HG02970 (cell line): Measurements from ENCODE around the gene PXYLP1.
"Not testable (repeated sequence)": the region's sequence is repeated elsewhere in the genome, so short reads cannot be mapped to it uniquely, and the experiment has no call there.

ENCODE experiments used
- ATAC-seq: cut with Tn5 transposase; IDR thresholded peaks from one replicate; pipeline ENCODE4 v1.9.1; 2021; ENCODE audit warnings: mild to moderate bottlenecking, moderate library complexity, moderate number of reproducible peaks; ENCODE audit not compliant: unreplicated experiment, low FRiP score

The PXYLP1 gene, protein sequence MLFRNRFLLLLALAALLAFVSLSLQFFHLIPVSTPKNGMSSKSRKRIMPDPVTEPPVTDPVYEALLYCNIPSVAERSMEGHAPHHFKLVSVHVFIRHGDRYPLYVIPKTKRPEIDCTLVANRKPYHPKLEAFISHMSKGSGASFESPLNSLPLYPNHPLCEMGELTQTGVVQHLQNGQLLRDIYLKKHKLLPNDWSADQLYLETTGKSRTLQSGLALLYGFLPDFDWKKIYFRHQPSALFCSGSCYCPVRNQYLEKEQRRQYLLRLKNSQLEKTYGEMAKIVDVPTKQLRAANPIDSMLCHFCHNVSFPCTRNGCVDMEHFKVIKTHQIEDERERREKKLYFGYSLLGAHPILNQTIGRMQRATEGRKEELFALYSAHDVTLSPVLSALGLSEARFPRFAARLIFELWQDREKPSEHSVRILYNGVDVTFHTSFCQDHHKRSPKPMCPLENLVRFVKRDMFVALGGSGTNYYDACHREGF

DNA sequence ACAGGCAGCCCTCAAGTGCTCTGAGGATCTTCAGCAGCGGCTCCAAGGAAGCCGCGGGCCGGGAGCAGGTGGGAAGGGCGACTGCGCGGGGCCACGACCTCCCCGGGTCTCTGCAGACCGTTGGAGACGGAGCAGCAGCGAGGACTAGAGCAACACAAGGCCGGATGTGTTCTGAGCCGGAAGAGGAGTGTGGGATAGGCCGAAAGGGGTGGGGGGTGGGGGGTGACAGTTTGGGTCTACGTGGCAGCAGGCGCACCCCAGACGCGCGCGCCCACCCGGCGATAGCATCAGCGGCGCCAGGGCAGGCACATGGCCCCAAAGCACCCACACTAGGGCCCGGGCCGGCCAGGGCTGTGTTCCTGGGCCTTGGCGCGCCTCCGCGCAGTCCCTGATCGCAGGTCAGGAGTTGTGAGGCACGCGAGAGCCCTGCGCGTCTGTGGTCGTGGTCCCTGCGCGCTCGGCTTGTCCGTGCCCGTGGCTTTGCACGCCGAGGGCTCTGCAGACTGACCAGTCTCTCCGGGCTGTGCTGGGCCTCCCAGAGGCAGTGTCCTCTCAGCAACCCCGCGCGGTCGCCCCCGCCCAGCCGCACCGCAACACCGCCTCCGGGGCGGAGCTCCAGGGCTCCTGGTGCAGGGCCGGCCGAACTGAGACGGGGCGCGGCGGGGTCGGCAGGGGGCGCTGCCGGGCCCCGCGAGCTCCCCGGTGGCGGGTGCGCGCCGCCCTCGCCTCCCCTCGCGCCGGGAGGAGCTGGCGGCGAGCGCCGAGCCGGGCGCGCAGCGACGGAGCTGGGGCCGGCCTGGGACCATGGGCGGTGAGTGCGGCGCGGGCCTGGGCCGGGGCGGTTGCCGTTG lies at the start of gene PXYLP1:
TSS of gene PXYLP1 (plus strand) at position 725 of the 851 bp plus-strand sequence. CDS start 28,351 bp downstream, outside the sequence.
- peak; percentile 87 for ATAC-seq

DNA sequence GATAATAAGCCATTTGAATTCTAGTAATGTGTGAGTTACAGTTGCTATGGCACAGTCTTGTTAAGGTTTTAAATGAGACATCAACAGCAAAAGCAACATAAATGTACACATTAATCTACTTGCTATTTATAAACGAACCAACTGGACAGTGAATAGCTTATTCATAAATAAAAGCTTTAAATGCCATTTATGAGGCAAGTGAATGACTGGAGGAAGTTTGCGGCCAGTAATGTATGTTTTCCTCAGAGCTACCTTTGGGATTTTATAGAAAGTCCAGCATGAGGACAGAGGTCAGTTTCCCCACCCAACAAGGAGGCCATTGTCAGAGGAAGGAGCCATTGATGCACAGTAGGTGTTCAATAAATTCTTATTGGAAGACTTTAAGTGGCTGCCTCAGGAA lies 48.0 kb upstream of the PXYLP1 start:
- no peak for ATAC-seq

DNA sequence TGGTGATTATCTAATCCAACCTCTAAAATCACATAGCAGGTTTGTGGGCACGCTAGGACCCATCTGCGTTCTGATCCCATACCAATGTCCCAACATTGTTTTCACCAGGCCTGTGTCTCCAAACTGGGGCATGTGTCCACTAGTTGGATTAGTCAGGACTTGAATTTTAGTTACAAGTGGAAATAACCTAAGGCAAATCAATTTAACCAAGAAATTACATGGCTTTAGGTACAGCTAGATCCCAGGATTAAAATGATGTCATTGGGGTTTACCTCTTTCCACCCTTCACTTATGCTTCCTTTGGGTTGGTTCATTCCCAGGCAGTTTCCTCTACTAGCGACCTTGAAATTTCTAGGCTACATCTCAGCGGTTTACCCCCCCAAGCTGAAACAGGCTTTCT lies 47.2 kb upstream of the PXYLP1 start:
- no peak for ATAC-seq

DNA sequence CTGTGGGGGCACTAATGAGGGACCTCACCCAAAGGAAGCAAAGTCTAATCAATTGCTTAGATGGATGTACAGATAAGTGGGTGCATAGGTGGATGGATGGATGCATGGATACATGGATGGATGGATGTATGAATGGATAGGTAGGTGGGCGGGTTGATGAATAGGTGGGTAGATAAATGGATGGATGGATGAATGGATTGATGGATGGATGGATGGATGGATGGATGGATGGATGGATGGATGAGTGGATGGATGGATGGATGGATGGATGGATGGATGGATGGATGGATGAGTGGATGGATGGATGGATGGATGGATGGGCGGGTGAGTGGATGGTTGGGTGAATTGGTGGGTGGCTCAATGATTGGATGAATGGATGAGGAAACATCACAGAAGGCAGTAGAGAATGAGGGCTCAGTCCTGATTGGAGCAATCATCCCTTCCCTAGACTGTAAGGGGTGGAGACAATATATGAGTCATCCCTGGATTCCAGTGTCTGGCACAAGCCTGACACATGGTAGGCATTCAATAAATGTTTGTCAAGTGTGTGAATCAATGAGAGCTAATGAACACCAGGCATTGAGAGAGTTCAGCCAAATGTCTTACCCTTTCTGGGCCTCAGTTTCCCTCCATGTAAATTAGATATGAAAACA lies 40.4 kb upstream of the PXYLP1 start:
- no peak for ATAC-seq

DNA sequence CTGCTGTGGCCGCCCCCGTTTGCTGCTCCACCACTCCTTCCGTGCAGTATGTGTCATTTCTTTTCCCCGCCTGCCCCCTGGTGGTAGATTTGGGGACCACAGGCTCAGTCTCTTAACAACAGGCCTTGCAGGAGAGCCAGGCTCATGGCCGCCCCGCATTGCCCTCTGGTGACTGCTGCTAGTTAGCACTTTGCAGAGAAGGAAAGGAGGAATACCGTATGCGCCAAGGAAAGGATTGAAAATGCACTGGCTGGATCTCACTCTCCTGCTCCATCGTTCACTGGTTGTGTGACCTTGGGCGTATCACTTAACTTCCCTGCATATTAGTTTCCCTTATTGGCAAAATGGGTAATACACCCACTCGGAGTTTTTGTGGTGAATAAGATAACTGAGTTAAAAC lies 39.3 kb upstream of the PXYLP1 start:
- ATAC-seq = peak; percentile 95

DNA sequence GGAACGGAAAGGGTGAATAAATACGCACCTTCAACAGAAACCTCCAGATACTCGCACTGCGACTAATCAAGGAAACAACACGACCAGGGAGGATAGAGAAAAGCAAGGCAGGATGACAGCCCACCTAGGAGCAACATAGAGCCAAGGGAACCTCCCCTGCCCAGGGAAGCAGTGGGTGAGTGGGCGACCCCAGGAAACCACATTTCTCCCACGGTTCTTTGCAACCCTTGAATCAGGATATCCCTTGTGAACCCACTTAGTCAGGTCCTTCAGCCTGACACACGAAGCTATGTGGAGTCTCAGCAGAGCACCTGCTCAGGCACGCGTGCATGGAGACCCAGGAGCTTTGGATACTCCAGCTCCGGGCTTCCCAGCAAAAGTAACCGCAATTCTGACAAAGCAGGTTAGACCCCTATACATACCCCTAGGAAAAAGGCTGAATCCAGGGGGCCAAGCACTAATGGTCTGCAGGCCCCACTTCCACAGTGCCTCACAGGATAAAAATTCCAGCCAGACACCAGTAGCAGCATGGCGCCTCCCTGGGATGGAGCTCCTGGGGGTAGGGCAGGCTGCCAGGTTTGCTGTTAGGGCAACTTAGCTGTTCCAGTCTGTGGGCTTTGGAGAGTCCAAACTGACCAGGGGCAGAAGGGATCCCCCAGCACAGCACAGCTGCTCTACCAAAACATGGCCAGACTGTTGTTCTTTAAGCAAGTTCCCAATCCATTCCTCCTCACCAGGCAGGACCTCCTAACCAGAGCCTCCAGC lies 38.4 kb upstream of the PXYLP1 start:
- ATAC-seq = no peak

DNA sequence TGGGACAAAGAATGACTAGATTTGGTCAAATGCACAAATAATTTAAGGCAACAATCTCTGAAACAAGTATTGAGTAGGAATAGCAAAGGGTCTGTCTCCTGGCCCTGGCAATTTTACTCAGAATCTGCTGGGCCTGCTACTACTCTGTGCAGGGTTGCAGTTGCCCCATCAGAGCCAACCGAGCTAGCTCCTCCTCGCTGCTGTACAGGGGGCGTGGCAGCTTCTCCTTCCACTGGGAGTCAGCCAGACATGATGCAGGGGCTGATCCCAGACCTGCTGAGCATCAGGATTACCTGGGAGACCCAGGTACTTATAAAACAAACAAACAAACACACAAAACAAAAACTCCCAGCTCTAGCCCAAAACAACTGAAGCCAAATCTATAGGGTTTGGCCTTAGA lies 30.5 kb upstream of the PXYLP1 start:
- no peak for ATAC-seq

DNA sequence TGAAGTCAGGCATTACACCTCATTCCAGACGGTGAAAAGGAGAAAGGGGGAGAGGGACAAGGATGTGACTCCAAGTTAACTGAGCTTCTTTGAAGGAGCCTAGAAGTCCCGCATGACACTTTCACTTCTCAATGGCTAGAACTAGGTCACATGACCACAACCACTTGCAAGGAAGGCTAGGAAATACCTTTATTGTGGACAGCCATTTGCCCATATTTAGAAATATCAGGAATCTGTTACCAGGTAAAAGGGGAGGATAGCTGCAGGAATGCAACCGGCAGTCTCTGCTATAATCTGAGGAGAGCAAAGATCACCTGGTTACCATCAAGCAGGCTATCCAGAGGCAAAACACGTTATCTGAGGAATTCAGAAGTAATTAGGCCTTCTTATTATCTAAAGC lies 28.9 kb upstream of the PXYLP1 start:
- ATAC-seq = no peak

DNA sequence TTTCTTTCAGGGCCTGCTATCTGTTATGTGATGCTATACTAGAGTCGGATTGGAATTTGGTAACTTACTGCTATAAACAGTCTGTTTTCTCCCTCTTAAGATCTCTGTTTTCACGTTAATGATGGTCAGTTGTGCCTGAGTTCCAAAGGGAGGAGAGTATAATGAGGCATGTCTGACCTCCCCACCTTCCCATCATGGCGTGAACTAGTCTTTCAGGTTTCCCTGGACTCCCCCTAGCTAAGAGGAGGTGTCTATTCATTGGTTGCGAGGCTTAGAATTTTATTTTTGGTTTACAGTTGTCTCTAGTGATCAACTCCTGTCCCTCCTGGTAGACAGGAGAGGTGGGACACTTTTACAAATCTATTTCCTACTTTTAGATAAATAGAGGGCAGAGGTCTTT lies 27.8 kb upstream of the PXYLP1 start:
- ATAC-seq = no peak

DNA sequence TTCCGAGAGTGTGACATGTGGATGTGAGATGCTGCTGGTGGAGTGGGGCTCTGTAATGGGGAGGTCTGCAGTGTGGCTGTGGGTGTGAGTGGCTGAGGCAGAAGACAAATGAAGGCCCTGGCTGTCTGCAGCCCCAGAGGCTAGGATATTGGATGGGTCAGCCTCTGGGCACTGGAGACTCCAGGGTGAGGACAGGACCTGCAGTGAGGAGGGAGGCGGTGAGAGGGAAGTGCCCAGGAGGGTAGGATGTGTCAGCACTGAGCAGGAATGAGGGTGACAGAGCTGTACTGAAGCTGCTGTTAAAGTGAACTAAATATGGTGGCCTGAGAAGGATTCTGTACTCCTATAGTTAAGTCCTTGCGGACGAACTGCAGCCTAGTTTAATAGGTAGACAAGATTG lies 27.3 kb upstream of the PXYLP1 start:
- ATAC-seq = no peak

DNA sequence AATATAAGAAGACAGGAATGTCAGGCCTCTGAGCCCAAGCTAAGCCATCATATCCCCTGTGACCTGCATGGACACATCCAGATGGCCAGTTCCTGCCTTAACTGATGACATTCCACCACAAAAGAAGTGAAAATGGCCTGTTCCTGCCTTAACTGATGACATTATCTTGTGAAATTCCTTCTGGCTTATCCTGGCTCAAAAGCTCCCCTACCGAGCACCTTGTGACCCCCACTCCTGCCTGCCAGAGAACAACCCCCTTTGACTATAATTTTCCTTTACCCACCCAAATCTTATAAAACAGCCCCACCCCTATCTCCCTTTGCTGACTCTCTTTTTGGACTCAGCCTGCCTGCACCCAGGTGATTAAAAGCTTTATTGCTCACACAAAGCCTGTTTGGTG lies 20.3 kb upstream of the PXYLP1 start:
- ATAC-seq = not testable (repeated sequence)

DNA sequence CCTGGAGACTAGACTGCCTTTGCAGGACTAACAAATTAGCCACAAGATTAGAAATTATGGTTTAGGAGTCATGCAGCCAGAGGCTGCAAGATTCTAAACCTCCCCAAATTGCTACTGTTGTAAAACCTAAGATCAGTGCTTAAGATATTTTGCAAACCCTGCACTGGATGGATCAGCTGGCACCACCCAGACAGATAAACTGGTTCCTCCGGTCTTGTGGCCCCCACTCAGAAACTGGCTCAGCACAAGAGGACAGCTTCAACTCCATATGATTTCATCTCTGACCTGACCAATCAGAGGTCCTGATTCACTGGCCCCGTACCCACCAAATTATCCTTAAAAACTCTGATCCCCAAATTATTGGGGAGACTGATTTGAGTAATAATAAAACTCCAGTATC lies 19.5 kb upstream of the PXYLP1 start:
- no peak for ATAC-seq

DNA sequence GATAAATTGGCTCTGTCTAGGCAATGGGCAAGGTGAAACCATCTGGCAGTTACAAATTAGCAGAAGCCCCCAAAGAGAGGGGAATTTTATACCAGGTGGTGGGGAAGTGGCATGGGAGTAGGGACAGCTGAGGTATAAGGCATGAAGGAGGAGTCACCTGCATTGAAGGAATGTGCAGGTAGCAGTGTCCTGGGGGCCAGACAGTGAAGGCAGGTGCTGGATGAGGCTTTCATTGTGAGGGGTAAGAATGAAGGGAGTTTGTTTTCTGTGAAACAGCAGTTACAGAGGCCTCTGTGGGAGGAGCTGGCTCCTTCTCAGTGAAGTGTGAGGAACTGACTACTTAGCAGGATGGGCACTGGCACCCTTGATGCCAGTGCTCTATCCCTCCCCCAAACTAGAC lies 19.1 kb upstream of the PXYLP1 start:
- ATAC-seq = no peak

DNA sequence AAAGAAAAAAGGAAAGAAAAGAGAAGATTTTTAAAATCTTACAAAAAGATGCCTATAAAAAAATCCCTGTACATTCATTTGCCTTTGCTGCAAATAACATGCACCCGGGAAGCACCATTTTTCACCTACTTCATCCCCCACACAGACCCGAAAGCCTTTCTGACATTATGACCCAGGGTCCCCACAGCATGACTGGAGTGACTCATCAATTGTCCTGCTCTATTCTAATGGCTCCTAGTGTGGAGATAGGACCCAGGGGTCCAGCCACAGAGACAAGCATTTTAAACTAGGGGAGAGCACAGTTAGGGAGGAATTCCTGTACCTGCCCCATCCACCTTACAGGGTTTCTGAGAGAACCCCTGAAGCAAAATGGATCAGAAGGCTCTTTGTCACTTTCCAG lies 14.7 kb upstream of the PXYLP1 start:
- ATAC-seq = no peak

DNA sequence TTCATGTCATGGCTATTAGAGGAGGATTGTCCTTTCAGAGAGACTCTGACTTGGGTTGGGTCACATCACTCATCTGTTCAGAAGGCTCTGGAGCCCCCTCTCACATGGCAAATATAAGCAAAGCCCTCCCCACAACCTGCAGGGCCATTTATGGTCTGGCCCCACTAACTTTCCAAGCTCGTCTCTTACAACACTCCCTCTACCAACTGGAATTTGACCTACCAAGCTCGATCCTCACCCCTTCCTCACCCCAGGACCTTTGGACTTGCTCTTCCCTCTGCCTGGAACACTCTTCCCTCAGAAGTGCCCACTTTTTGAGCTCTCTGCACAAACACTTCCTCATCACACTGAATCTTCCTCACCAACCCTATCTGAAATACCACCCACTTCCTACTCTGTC lies 14.2 kb upstream of the PXYLP1 start:
- ATAC-seq = no peak

DNA sequence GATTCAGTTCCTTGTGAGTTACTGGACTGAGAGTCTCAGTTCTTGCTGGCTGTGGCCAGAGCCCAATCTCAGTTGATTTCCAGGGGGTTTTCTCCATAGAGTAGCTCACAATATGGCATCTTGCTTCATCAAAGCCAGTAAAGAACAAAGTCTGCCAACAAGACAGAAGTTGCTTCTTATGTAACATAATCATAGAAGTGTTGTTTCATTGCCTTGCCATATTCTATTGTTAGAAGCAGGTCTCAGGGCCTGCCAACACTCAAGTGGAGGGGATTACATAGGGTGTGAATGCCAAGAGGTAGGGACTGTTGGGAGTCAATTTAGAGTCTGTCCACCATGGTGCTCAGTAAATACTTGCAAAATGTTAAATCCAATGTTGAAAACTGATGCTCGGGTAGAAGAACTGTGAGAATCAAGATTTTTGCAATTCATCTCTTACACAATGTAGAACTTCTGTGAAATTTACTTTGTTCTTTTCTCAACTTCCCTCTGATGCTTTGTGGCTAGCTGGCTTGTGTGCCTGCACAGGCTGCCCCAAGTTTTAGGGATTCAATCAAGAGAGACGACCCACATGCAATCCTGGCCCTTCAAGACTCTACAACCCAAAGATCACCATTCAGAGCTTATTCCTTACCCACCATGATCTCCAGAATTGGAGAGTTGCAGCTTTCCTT lies 13.3 kb upstream of the PXYLP1 start:
- ATAC-seq = no peak

DNA sequence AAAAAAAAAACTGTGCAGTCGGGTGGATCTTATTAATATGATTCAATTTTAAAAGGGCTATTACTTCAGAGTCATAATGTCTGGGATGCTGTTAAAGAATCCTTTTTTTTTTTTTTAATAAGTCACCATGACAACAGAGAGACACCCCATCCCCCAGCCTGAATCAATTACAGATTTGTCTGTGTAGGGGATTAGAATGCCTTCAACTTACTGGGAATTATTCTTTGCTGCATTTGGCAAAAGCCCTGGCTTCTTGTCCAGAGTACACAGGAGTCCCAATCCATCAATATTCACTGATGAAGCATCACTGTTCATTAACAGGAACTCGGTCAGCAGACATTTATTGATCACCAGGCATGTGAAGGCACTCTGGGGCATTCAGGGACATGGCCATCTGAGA lies 12.7 kb upstream of the PXYLP1 start:
- ATAC-seq = no peak

DNA sequence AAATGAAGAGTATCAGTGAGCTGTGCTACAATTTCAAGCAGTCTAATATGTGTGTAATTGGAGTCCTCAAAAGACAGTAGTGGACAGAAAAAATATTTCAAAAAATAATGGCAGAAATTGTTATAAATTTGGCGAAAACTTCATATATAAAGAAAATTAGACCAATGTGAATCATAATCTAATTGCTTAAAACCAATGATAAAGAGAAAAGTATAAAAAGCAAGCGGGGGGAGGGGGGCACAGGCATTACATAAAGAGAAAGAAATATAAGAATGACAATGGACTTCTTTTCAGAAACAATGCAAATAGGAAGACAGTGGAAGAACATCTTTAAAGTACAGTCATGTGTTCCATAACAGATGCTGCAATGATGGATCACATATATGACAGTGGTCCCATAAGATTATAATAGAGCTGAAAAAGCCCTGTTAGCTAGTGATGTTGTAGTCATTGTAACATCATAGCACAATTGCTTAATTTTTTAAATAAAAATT lies 7.9 kb upstream of the PXYLP1 start:
- no peak for ATAC-seq

DNA sequence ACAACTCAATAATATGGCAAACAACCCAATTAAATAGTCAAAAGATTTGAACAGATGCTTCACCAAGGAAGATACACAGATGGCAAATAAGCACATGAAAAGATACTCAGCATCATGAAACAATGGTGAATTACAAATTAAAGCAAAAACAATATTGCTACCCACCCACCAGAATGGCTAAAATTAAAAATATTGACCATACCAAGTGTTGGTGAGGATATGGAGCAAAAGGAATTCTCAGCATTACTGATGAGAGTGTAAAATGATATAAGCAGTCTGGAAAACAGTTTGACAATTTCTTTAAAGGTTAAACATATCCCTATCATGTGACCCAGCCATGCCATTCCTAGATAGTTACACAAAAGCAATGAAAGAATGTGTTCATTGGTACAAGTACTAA lies 5.7 kb upstream of the PXYLP1 start:
- no peak for ATAC-seq

DNA sequence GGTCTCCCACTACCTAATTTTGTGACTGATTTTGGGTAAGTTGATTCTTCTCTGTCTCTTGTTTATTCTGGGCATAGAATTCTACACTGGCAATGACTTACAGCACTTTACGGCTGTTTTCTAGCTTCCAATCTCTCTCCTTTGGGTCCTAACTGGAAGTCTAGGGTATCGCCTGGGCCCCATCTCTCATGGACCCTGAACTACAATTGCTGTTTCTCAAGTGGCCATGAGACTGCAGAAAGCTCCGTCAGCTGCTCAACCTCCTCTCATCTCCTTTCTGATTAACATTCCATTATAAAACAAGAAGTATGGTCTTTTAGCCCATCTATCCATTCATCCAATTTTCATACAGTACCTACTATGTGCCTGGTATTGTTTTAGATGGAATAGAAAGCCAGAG lies 4.4 kb upstream of the PXYLP1 start:
- ATAC-seq = no peak
